Measurements from ENCODE around the gene SLC9A1.
A peak's percentile ranks its signal among the peaks of the same experiment; 100 is the strongest.

The SLC9A1 gene

GRCh38 chr1:27099587-27100334, 55.2 kb downstream of the SLC9A1 start:
- TF ChIP-seq ZFP30 (CRISPR knock-in tag; IDR thresholded peaks at IDR 0.05) (no peak), ZFP3 (CRISPR knock-in tag; IDR thresholded peaks at IDR 0.05) (no peak), TCF4 (CRISPR knock-in tag; IDR thresholded peaks at IDR 0.05; ENCODE audit: borderline replicate concordance) (no peak)
- ATAC-seq: peak; percentile 30

- TF ChIP-seq OSR1 (CRISPR knock-in tag; IDR thresholded peaks at IDR 0.05) (no peak), ZNF8 (CRISPR knock-in tag; IDR thresholded peaks at IDR 0.05) (no peak), ISL1 (CRISPR knock-in tag; IDR thresholded peaks at IDR 0.05) (no peak), GLIS3 (CRISPR knock-in tag; IDR thresholded peaks at IDR 0.05) (no peak), ESRRG (CRISPR knock-in tag; IDR thresholded peaks at IDR 0.05) (no peak), ZFP30 (CRISPR knock-in tag; IDR thresholded peaks at IDR 0.05) (no peak), CSDC2 (CRISPR knock-in tag; IDR thresholded peaks at IDR 0.05) (no peak), PPARA (CRISPR knock-in tag; IDR thresholded peaks at IDR 0.05; ENCODE audit: borderline replicate concordance) (no peak), CREB5 (CRISPR knock-in tag; IDR thresholded peaks at IDR 0.05; ENCODE audit: low read depth) (no peak), TCF4 (CRISPR knock-in tag; IDR thresholded peaks at IDR 0.05; ENCODE audit: borderline replicate concordance) (no peak), ZNF70 (CRISPR knock-in tag; IDR thresholded peaks at IDR 0.05) (no peak)
- TF ChIP-seq, protein P1, sequence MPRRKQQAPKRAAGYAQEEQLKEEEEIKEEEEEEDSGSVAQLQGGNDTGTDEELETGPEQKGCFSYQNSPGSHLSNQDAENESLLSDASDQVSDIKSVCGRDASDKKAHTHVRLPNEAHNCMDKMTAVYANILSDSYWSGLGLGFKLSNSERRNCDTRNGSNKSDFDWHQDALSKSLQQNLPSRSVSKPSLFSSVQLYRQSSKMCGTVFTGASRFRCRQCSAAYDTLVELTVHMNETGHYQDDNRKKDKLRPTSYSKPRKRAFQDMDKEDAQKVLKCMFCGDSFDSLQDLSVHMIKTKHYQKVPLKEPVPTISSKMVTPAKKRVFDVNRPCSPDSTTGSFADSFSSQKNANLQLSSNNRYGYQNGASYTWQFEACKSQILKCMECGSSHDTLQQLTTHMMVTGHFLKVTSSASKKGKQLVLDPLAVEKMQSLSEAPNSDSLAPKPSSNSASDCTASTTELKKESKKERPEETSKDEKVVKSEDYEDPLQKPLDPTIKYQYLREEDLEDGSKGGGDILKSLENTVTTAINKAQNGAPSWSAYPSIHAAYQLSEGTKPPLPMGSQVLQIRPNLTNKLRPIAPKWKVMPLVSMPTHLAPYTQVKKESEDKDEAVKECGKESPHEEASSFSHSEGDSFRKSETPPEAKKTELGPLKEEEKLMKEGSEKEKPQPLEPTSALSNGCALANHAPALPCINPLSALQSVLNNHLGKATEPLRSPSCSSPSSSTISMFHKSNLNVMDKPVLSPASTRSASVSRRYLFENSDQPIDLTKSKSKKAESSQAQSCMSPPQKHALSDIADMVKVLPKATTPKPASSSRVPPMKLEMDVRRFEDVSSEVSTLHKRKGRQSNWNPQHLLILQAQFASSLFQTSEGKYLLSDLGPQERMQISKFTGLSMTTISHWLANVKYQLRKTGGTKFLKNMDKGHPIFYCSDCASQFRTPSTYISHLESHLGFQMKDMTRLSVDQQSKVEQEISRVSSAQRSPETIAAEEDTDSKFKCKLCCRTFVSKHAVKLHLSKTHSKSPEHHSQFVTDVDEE (CRISPR knock-in tag; IDR thresholded peaks at IDR 0.05): no peak
- no peak; the same call in 2 of the 3 replicates for ATAC-seq
Observed at GRCh38 chr1:27099135-27099586, 55.8 kb downstream of the SLC9A1 start.

- no peak for ATAC-seq
- TF ChIP-seq CSDC2 (CRISPR knock-in tag; IDR thresholded peaks at IDR 0.05): no peak
- no peak for TF ChIP-seq GLIS3 (CRISPR knock-in tag; IDR thresholded peaks at IDR 0.05)
- no peak for TF ChIP-seq ZC3H10 (CRISPR knock-in tag; IDR thresholded peaks at IDR 0.05)
- TF ChIP-seq, protein P1 (CRISPR knock-in tag; IDR thresholded peaks at IDR 0.05): no peak
- TF ChIP-seq CREB5 (CRISPR knock-in tag; IDR thresholded peaks at IDR 0.05; ENCODE audit: low read depth): no peak
- no peak for TF ChIP-seq ISL1 (CRISPR knock-in tag; IDR thresholded peaks at IDR 0.05)
- no peak for TF ChIP-seq RARB (CRISPR knock-in tag; IDR thresholded peaks at IDR 0.05)
- TF ChIP-seq TOX (CRISPR knock-in tag; IDR thresholded peaks at IDR 0.05; ENCODE audit: borderline replicate concordance): no peak
- TF ChIP-seq ZFP30 (CRISPR knock-in tag; IDR thresholded peaks at IDR 0.05): no peak
- no peak for TF ChIP-seq ZNF70 (CRISPR knock-in tag; IDR thresholded peaks at IDR 0.05)
- TF ChIP-seq, protein P2, sequence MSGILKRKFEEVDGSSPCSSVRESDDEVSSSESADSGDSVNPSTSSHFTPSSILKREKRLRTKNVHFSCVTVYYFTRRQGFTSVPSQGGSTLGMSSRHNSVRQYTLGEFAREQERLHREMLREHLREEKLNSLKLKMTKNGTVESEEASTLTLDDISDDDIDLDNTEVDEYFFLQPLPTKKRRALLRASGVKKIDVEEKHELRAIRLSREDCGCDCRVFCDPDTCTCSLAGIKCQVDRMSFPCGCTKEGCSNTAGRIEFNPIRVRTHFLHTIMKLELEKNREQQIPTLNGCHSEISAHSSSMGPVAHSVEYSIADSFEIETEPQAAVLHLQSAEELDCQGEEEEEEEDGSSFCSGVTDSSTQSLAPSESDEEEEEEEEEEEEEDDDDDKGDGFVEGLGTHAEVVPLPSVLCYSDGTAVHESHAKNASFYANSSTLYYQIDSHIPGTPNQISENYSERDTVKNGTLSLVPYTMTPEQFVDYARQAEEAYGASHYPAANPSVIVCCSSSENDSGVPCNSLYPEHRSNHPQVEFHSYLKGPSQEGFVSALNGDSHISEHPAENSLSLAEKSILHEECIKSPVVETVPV (CRISPR knock-in tag; IDR thresholded peaks at IDR 0.05): no peak
- no peak for TF ChIP-seq SNAI2 (CRISPR knock-in tag; IDR thresholded peaks at IDR 0.05)
- no peak for TF ChIP-seq BACH2 (CRISPR knock-in tag; IDR thresholded peaks at IDR 0.05; ENCODE audit: borderline replicate concordance)
- TF ChIP-seq OSR1 (CRISPR knock-in tag; IDR thresholded peaks at IDR 0.05): no peak
- no peak for TF ChIP-seq ZFP3 (CRISPR knock-in tag; IDR thresholded peaks at IDR 0.05)
- TF ChIP-seq ARNTL (CRISPR knock-in tag; IDR thresholded peaks at IDR 0.05; ENCODE audit: borderline replicate concordance, low read depth): no peak
- no peak for TF ChIP-seq PATZ1 (CRISPR knock-in tag; IDR thresholded peaks at IDR 0.05; ENCODE audit: borderline replicate concordance)
- no peak for TF ChIP-seq ESRRG (CRISPR knock-in tag; IDR thresholded peaks at IDR 0.05)
- no peak for TF ChIP-seq ZNF565 (CRISPR knock-in tag; conservative IDR thresholded peaks at IDR 0.05; ENCODE audit: low read depth)
- no peak for TF ChIP-seq PPARA (CRISPR knock-in tag; IDR thresholded peaks at IDR 0.05; ENCODE audit: borderline replicate concordance)
Observed at GRCh38 chr1:27098431-27099134, 56.3 kb downstream of the SLC9A1 start.

Data from SK-N-SH treated with all-trans-retinoic acid at 6 μM for 48 hours (cell line).